Astrocyte of the spinal cord (primary cell): Measurements from ENCODE around the gene FTO.
A peak's percentile ranks its signal among the peaks of the same experiment; 100 is the strongest.

Experiments used
- DNase-seq: peaks from one replicate; pipeline ENCODE4 v3.0.0; 2011; ENCODE audit warnings: low read depth, low spot score
- H3K4me3 ChIP-seq: 2 replicates; pipeline ENCODE4 v1.5.1; 2011; ENCODE audit warnings: low read depth, mild to moderate bottlenecking, low read length, moderate library complexity
- CTCF ChIP-seq: IDR thresholded peaks from 2 replicates; pipeline ENCODE4 v1.5.1; 2012; ENCODE audit warnings: low read depth, mild to moderate bottlenecking, low read length, inconsistent platforms
- in situ Hi-C: cut with HindIII; loops from 2 replicates; pipeline ENCODE4 v1.10.0; 2017; ENCODE audit warnings: low sequenced_read_pairs

Gene FTO

GRCh38 chr16:54061454-54061853 is 357.5 kb downstream of the FTO start:
- in situ Hi-C loops = no loop called here
- TF ChIP-seq CTCF = no peak
- DNase-seq = no peak
- H3K4me3 ChIP-seq = no peak overlapping the region

GRCh38 chr16:54062361-54063278 is 358.7 kb downstream of the FTO start:
- TF ChIP-seq CTCF = no peak
- peak; percentile 20 for DNase-seq
- H3K4me3 ChIP-seq = no peak overlapping the region
- in situ Hi-C loops = no loop called here

GRCh38 chr16:54063279-54063773 is 359.4 kb downstream of the FTO start:
- DNase-seq = no peak
- no peak overlapping the region for H3K4me3 ChIP-seq
- in situ Hi-C loops = no loop called here
- TF ChIP-seq CTCF = no peak

GRCh38 chr16:54066451-54067105 is 362.6 kb downstream of the FTO start:
- DNase-seq = no peak
- in situ Hi-C loops = no loop called here

GRCh38 chr16:54067322-54068065 is 363.5 kb downstream of the FTO start:
- in situ Hi-C loops = no loop called here
- TF ChIP-seq CTCF = no peak
- no peak for DNase-seq
- H3K4me3 ChIP-seq = no peak overlapping the region

More at GRCh38 chr16:54066451-54067105, 362.6 kb downstream of the FTO start:
- TF ChIP-seq CTCF = no peak
- no peak overlapping the region for H3K4me3 ChIP-seq

GRCh38 chr16:54068212-54068611 is 364.3 kb downstream of the FTO start:
- TF ChIP-seq CTCF = no peak
- no peak for DNase-seq
- H3K4me3 ChIP-seq = no peak overlapping the region
- in situ Hi-C loops = no loop called here
